ENCODE results near the gene EFHC1.

Gene EFHC1

DNA sequence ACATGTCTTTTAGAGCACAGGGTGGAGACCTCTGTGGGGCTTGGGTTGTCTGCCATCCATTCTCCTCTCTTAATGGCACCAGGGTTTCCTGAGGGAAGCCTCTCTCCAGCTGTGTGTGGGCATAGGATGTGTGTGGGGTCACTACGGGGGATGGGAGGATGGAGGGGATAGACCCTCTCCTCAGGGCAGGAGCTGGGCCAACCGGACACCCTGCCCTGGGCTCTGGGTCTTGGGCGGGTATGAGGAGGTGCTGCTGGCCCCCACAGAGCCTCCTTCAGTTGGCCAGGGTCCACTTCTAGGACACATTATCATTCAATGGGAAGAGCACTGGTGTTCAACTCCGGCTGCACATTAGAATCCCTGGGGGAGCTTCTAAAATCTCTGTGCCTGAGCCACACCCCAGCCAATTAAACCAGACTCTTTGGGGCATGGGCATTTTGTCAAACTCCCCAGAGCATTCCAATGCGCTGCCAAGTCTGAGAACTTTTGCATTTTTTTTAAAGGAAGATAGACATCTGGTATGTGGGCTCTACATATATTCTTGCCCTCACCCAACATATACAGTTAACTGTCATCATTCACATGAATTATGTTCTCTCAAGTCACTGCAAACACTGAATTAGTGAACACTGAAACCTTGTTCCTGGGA is 118.2 kb downstream of the EFHC1 start:
- DNase-seq (ENCODE audit: low read depth, low spot score): no peak

DNA sequence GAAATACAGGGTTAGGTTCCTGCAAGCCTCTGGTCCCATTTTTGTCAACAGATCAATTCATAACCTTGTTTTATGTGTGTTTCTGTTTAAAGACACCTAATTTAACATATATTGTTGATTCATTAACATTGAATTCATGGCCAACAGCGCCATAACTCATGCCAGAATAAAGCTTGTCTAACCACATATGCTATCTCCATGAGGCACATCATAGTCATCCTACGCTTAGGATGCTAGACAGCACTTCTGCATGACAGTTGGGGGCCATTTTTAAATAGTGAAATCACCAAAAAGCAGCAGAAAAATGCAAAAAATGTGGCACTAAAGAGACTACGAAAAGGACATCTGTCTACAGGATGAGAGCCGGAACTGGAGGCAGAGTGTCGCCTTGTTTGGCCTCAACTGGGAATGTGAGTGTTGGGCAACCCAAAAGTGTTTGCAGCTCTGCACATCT is 118.8 kb downstream of the EFHC1 start:
- DNase-seq (ENCODE audit: low read depth, low spot score): no peak

DNA sequence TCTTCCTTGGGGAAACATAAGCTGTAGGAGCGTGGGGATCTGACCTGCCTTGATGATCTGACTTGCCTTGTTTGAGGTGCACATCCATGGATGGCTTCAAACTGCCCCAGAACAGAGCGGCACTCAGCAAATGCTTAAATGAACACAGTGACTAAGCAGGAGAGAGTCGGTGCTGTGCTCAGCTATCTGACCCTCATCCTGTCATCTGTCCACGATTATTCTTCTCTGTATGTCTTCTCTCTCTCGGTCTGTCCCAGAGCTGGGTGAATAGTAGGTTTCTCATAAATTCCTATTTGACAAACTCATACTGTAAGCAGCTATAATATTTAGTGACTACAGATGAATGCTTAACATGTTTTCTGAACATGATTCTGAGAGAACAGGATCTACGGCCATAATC is 119.5 kb downstream of the EFHC1 start:
- no peak for DNase-seq (ENCODE audit: low read depth, low spot score)

DNA sequence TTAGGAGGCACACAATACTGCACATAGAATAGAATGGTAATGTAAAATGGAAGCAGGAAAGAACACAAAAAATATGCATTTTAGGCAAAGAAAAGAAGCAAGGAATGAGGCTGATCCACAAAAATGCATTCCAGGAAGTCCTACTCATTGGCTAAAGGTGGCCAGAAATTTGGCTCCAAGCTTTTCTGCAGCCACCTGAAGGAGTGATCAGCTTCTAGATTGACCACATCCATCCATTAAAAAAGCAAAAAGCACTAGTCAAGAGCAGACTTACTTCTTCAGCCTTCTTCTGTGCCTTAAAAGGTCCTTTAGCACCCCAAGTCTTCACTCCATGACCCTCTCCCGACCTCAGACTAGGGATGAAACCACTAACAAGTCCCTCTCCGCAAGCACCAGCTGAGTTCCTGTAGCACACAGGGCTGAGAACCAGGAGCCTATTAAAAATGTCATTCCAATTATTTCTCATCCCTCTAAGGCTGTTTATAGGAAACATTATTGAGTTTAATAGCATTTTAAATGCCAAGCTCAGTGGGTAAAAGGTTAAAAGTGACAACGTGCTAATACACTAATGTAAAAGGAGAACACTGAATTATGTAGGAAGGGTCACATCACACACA is 120.3 kb downstream of the EFHC1 start:
- no peak for DNase-seq (ENCODE audit: low read depth, low spot score)

DNA sequence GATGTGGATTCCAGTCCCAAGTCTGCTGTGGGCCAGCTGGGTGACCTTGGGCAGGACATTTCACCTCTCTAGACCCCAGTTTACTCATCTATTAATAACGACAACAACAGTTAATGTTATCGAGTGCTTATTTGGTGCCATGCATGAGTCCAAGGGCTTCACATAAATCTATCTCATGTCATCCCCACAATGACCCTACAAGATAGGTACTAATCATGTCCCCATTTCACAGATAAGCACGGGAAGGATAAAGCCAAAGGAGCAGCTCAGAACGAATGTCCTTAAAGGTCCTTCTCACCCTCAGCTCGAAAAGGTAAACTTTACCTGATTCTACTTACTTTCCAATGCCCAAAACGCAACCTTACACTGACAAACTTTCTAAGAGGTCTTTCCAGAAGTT is 121.0 kb downstream of the EFHC1 start:
- no peak for DNase-seq (ENCODE audit: low read depth, low spot score)

DNA sequence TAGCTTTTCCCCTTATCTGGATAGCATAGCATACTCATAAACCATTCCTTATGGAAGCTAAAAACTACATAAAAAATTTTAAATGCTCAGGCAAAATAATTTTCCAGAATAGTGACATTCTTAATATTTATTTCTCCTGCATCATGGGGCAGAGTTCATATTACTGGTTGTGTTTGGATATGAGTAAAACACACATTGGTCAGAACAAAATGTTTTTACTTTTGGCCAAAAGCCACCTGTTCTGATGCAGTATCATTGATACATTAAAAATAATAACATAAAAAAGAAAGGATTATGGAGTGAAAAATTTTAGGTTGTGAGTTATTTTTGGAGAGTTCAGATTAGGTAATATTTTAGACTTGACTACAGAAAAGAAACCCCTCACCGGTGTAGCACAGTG is 123.1 kb downstream of the EFHC1 start:
- DNase-seq (ENCODE audit: low read depth, low spot score): no peak

DNA sequence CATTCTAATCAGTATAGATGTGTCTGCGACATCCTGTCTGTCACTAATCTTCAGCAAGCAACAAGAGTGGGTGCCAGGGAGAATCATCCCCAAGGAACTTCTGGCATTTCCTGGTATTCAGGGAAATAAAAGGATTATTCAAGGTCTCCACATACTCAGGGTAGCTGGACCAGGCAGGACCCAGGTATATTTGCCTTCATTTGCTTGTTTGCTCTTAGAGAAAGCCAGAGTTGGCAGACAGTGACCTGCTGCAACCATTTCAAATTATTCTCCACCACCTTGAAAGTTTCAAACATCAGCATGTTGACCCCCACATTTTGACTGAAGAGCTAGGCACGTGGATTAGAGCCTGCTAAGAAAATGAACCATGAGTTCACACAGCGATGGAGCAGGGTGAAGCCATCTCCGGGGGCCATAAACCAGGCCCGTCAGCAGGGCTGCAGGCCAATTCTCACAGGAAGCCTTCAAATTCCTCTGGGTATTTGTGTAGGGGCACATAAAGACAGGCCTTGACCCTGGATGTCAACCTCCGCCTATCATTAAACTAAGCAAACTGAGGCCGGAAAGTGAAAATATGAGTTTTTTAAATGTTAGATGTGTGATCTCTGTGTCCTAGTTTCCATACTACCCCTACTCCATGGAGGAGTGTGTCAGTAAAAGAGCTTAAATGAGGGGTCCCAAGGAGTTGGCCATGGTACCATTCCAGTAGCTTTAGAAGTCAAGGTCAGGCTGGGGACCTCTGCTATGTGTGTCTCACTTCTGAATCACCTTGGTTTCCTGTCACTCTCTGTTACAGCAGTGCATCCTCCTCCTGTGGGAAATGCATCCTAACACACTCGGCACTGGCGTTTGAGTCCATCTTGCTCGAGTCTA is 123.8 kb downstream of the EFHC1 start:
- no peak for DNase-seq (ENCODE audit: low read depth, low spot score)

DNA sequence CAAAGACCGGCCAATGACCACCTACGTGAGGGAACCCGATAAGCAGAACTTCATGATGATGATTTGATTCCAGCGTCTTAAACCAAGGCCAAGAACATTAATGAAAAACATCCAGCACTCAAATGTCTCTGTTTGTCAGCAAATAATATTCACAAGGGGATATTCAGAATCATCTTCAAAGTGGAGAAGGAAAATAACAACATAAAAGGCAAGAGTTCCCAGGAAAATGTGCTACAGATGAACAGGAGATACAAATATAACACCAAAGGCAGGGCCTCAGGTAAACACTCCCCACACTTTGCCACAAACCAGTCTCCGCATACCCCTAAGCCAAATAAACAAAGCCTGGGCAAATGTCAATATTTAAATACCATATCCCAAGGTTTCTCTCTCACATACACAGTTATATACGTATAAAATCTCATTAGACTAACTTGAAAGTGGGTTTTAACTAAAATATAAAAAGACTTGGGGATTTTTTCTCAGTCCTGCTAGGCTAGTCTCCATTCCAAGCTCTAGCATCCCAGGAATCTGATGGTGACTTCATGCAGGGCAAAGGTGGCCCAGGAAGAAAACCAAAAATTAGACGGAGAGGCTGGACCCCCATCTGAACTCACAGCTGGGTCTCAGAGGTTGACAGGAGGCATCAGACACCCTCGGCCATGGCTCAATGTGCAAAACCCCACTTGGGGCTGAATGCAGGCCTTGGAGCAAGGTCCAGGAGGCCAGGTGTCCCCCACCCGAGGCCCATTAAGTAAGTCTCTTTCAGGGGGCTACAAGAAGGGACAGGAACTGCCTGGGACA is 124.7 kb downstream of the EFHC1 start:
- DNase-seq (ENCODE audit: low read depth, low spot score): no peak

DNA sequence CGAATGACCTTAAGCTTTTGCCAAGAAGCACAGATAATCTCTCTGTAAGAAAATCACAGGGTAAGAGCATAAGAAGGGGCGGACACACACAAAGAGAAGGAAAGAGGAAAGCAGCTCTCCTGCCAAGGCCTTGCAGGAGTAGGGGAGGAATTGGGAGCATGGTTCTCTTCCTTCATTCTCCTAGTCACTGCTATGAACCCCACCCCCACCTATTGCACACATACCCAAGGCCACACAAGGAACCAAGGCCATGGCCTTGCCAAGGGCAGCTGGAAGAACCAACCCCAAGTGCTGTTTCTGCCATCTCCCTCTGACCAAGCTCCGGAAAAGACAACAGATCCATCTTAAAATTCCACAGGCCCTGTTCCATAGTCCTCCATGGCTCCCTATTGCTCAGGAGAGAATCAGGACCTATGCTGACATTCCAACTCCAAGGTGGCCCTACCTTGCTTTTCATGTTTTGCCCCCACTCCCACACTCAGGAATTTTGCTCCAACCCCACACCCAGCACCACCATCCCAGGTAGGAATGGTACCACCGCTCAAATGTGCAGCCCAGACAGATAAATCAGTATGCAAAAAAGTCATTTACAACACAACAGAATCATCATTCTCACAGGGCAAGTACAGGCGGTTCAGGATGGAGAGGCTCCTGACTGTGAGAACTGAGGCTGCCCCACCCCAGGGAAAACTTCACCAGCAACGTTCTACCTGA is 125.4 kb downstream of the EFHC1 start:
- DNase-seq (ENCODE audit: low read depth, low spot score): no peak

DNA sequence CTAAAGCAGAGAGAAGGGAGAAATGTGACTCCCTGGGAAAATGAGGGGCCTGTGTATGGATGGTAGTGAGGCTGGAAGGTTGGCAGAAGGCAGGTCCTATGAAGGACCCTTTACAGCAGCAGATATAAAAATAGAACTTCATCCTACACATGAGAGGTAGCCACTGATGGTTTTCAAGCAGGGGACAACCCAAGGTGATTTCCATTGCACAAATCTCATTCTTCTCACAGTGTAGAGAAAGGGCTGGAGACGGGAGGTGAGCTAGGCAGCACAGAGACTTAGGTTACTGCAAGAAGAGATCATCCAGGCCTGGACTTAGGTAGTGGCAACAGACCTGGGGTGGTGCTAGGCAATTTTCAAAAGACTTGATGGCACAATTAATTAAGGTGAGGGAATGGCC is 126.0 kb downstream of the EFHC1 start:
- no peak for DNase-seq (ENCODE audit: low read depth, low spot score)

DNA sequence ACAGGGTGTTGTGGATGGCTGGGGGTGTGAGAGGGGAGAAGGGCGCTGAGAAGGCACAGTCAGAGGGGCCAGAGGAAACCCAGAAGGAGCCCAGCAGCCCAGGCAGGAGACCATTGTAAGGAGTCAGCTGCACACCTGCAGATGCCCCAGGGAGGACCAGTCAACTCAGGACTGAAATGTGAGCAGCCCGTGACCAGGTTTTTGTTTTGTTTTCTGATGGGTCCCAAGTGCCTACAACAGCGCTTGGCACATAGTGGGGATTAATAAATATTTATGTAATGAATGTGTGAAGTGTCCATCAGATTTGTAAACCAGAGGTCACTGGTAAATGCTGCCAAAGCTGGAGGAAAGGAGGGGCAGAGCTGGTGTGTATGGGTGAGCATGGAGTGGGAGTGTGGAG is 126.5 kb downstream of the EFHC1 start:
- DNase-seq (ENCODE audit: low read depth, low spot score): no peak

DNA sequence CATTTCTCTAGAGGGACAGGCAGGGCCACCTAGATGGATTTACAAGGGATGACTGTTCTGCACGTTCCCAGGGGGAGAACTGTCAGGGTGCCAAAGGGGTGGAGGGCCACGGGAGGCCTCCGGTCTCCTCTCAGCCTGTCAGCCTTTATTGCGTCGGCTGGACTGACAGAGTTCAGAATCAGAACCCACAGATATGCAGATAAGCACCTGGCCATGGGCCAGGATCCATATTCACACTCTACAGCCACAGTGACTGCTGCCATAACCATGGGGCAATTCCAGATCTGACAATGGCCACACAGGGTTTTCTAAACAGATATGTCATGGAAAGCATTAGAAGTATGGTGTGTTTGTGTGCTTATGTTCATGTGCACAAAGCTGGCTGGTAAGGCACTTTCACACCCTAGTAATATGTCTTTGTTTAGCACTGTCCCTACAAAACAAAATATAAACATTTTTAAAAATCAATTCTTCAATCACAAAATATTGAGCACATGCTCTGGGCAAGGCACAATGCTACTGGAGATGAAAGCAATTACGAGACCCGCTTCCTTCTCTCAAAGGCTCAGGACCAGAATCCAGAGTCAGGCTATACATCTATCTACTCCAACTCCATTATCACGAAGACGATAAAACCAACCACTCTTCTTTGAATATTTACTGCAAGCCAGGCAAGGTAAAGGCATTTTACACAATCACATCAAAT is 127.7 kb downstream of the EFHC1 start:
- no peak for DNase-seq (ENCODE audit: low read depth, low spot score)

DNA sequence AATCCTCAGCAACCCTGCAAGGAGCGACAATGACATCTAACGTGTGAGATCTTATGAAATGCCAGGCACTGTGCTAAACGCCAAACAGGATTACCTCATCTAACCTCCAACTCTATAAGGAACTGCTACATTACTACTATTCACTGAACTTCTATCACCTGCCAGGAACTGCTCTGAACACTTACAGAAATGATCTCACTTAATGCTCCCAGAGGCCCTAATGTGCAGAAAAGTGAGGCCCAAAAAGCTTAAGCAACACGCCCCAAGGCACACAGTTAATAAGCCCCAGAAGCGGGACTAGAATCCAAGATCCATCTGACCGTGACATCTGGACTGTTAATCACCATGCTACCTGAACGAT is 128.2 kb downstream of the EFHC1 start:
- DNase-seq (ENCODE audit: low read depth, low spot score): no peak

DNA sequence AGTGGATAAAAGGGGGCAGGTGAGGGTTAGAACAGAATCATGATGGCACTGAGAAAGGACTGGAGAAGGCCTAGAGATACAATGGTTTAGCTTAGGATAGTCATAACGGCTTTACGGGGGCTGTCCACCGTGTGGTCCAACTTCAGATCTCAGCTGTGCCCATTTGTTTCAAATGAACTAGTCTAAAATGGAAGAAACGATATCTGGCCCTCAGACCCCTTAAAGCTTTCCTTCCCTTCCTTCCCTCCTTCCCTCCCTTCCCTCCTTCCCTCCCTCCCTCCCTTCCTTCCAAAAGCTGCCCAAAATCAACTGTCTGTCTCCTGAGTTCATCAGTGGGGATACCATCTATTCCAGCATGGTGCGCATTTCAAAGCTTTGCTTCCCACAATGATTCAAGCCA is 128.9 kb downstream of the EFHC1 start:
- DNase-seq (ENCODE audit: low read depth, low spot score): no peak

DNA sequence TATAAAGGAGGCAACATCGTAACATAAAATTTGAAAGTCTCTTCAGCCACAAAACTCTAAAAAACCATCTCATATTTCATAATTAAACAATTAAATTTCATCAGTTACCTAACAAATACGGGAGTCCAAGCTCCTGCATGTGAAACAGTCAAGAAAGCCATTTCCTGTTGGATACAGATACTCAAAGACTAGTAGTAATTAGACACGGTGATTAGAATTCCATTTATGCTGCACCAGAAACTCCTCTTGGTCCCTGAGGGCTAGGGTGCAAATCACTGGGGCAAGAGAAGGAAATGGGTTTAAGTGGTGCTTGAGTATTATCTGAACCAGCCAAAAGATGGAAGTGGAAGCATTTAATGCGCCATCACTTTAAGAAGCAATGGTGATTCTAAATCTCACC is 129.3 kb downstream of the EFHC1 start:
- no peak for DNase-seq (ENCODE audit: low read depth, low spot score)

DNA sequence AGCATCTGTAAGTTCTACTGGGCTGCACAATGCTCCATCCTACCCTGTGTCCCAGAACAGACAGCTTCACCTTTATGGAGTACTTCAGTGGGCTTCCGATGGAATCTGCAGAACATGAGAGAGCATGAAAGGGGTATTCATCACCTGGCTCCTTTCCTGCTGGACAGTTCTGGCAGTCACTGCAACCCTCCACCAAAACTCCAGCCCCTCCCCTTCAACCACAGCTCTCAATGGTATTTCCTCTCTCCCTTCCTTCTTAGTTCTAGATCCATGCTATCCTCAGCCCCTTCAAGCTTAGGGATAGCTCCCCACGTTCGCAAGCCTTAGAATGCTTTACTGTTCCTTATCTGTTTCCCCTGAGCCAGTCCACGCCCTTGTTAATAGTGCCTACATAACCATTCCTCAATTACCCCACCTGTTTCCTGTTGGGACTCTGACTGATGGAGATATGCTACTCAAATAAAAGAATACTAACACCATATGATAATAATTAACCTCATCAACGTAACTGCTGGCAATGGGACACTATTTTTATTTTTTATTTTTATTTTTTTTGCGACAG is 130.0 kb downstream of the EFHC1 start:
- DNase-seq (ENCODE audit: low read depth, low spot score): no peak

DNA sequence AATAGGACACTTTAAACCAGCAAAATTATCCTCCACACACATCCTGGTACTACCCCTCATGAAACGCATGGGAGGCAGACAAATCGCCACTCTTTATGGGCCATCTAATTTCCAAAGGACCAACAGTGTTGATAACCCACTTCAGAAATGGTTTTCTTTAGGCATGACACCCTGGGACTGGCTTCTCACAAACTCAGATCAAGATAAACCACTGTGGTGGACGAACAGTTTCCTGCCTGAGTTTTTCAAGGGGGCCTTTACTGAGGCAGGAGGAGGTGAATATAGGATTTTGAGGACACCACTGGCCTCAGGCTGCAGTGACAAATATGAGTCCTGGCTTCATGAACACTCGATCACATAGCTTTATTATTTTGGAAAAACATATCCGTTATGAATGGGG is 130.7 kb downstream of the EFHC1 start:
- DNase-seq (ENCODE audit: low read depth, low spot score): no peak

DNA sequence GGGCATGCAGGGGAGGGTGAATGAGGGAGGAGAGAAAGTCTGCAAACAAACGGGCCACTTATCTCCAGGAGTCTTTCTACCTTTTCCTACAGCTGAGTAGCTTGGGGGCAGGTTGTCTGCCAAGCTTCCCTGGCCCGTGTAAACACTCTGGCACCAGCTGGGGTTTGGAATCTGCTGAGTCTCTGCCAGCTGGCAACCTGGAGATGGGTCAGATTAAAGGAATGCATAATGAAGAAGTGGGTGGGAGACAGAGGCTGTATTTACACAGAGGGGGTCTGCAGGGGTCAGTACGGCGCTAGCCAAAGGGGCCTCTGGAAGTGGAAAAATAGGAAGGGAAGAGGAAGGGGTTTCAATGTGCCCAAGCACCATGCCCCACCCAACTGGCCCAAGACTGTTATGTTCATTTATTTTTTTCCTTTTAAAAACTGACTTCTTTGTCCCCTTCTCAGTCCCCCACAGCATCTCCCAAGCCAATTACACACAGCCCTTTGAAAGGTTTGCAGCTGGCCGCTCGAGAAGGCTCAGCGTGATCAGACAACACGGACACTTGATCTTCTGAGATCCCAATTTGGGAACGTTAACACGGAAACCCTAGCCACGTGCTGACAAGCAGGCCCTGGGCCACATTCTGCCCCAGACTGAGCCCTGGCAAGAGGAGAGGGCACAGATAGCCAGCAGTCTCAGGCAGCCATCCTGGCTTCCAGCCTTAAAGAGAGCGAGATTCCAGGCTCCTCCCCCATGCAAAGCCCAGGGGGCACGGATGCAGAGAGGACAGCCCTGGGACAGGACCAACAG is 131.5 kb downstream of the EFHC1 start:
- DNase-seq (ENCODE audit: low read depth, low spot score): no peak

DNA sequence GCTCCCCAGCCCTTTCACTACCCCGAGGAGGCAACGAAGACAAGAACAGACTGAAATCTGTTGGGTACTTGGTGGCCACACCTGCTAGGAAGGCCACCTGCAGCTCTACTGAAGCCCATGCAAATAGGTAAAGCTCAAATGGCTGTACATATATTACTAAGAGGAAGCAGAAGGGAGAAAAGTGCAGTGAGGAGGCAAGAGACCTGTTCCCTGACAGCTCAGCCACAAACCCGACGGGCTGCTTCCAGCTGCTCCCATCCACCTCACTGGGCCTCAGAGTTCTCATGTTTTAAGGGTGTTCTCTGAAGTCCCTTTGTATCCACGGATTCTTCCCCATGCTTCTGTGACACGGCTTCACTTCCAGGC is 132.1 kb downstream of the EFHC1 start:
- DNase-seq (ENCODE audit: low read depth, low spot score): no peak

DNA sequence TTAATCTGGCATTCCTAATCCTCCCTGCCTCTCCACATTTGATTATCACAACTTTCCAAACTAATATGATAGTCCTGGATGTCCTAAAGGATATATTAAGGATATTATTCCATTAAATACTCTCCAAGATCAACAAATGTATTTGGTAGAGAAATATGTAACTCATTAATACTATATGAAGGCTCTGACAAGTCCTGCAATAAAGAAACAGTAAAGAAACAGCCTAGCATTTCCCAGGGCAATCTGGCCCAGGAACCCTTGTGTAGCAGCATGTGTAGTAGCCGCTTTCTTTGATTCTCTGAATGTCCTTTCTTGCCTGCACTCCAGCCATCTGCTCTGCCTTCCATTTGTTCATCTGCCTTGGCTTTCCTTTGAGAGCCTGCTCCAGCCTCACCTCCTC is 133.0 kb downstream of the EFHC1 start:
- DNase-seq (ENCODE audit: low read depth, low spot score): no peak
